ENCODE results near the gene ITGA4.

Gene ITGA4

GRCh38 chr2:181471783-181472182, 14.6 kb downstream of the ITGA4 start:
- no peaks in the 10 kb centered on the region for H3K9me3 ChIP-seq (ENCODE audit: insufficient read depth, low read length, severe bottlenecking)
- H4K20me1 ChIP-seq (ENCODE audit: insufficient read depth, low read length), result peaks cover 76% of the 10 kb centered on the region
- H3K9ac ChIP-seq (ENCODE audit: low read depth, low read length), result no peak overlapping the region
- H3K4me2 ChIP-seq (ENCODE audit: insufficient read depth, low read length), result peak overlapping the region; percentile 16; the same call in 1 of the 2 replicates
- peaks cover 56% of the 10 kb centered on the region for H3K4me1 ChIP-seq (ENCODE audit: insufficient read depth, low read length)
- peaks cover 92% of the 10 kb centered on the region for H3K36me3 ChIP-seq (ENCODE audit: insufficient read depth, low read length)
- ATAC-seq (ENCODE audit: insufficient read depth, low read depth) (0 out of 3 replicates have a peak, but pooled peaks have one; percentile 32), DNase-seq (no peak)
- H3K4me3 ChIP-seq (ENCODE audit: low read depth in 1 of 2, low read length in 2 of 2), result no peak overlapping the region
- H3K79me2 ChIP-seq (ENCODE audit: insufficient read depth, low read length), result peaks cover 98% of the 10 kb centered on the region
- no peaks in the 10 kb centered on the region for H3K27me3 ChIP-seq (ENCODE audit: insufficient read depth, low read length, poor library complexity)
- no peak overlapping the region for H2AFZ ChIP-seq (ENCODE audit: low read depth, low read length)
- peak overlapping the region; percentile 2; the same call in 1 of the 2 replicates for H3K27ac ChIP-seq (ENCODE audit: low read length)
- no peak for TF ChIP-seq EZH2 (IDR thresholded peaks at IDR 0.05; ENCODE audit: borderline replicate concordance, low read depth, low read length, severe bottlenecking)
- TF ChIP-seq, protein P1, sequence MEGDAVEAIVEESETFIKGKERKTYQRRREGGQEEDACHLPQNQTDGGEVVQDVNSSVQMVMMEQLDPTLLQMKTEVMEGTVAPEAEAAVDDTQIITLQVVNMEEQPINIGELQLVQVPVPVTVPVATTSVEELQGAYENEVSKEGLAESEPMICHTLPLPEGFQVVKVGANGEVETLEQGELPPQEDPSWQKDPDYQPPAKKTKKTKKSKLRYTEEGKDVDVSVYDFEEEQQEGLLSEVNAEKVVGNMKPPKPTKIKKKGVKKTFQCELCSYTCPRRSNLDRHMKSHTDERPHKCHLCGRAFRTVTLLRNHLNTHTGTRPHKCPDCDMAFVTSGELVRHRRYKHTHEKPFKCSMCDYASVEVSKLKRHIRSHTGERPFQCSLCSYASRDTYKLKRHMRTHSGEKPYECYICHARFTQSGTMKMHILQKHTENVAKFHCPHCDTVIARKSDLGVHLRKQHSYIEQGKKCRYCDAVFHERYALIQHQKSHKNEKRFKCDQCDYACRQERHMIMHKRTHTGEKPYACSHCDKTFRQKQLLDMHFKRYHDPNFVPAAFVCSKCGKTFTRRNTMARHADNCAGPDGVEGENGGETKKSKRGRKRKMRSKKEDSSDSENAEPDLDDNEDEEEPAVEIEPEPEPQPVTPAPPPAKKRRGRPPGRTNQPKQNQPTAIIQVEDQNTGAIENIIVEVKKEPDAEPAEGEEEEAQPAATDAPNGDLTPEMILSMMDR (IDR thresholded peaks at IDR 0.05; ENCODE audit: borderline replicate concordance, extremely low read depth, low read length, poor library complexity, severe bottlenecking), result no peak

- no peak for TF ChIP-seq EZH2 (IDR thresholded peaks at IDR 0.05; ENCODE audit: borderline replicate concordance, low read depth, low read length, severe bottlenecking)
- TF ChIP-seq, protein P1 (IDR thresholded peaks at IDR 0.05; ENCODE audit: borderline replicate concordance, extremely low read depth, low read length, poor library complexity, severe bottlenecking), result no peak
- DNase-seq, result no peak
- peaks cover 98% of the 10 kb centered on the region for H3K79me2 ChIP-seq (ENCODE audit: insufficient read depth, low read length)
- no peaks in the 10 kb centered on the region for H3K9me3 ChIP-seq (ENCODE audit: insufficient read depth, low read length, severe bottlenecking)
- no peak for ATAC-seq (ENCODE audit: insufficient read depth, low read depth)
- no peak overlapping the region for H2AFZ ChIP-seq (ENCODE audit: low read depth, low read length)
- H3K27me3 ChIP-seq (ENCODE audit: insufficient read depth, low read length, poor library complexity), result no peaks in the 10 kb centered on the region
- H3K4me3 ChIP-seq (ENCODE audit: low read depth in 1 of 2, low read length in 2 of 2), result 0 out of 4 replicates have a peak overlapping the region, but pooled peaks of 1 of the 2 experiments have one; percentile 6
- peak overlapping the region; percentile 31 for H3K27ac ChIP-seq (ENCODE audit: low read length)
- H3K4me1 ChIP-seq (ENCODE audit: insufficient read depth, low read length), result peaks cover 44% of the 10 kb centered on the region
- peaks cover 66% of the 10 kb centered on the region for H4K20me1 ChIP-seq (ENCODE audit: insufficient read depth, low read length)
- H3K36me3 ChIP-seq (ENCODE audit: insufficient read depth, low read length), result peaks cover 92% of the 10 kb centered on the region
- peak overlapping the region; percentile 6; the same call in 1 of the 2 replicates for H3K9ac ChIP-seq (ENCODE audit: low read depth, low read length)
- peak overlapping the region; percentile 10; the same call in 1 of the 2 replicates for H3K4me2 ChIP-seq (ENCODE audit: insufficient read depth, low read length)
Measured at GRCh38 chr2:181472990-181473389, 15.8 kb downstream of the ITGA4 start.

DNA sequence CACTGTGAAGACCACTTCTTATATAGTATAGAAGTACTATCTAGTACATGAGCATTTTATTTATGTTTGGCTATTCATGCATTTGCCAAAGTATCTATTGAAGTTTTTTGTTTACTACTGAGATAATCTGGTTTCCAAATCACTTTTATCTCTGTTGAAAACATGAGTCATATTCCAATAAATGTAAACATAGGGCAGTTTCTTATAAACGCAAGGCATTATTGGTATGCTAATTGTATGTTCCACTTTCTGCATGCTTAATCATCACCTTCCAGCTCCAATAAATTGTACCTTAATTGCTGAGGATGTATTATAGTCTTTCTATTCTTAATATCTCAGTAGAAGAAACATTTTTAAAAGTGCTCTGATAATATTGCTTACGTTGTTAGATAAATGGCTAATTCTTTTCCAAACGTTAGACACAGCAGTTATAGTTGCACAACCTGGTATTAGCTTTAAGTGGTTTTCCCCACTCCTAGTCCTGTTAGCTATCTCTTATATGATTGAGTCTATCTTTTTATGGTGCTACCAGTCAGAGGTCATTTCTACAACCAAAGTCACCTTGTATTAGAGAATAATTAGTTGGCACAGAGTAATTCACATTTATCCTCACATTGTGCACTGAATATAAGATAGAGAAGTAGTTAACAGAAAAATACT, 17.2 kb downstream of the ITGA4 start:
- ATAC-seq (ENCODE audit: insufficient read depth, low read depth), result no peak
- Histone ChIP-seq H3K4me1 (ENCODE audit: insufficient read depth, low read length) (peaks cover 31% of the 10 kb centered on the region), H3K79me2 (ENCODE audit: insufficient read depth, low read length) (peaks cover 98% of the 10 kb centered on the region), H2AFZ (ENCODE audit: low read depth, low read length) (no peak overlapping the region), H3K27me3 (ENCODE audit: insufficient read depth, low read length, poor library complexity) (no peaks in the 10 kb centered on the region), H3K4me2 (ENCODE audit: insufficient read depth, low read length) (no peak overlapping the region), H3K4me3 (ENCODE audit: low read depth in 1 of 2, low read length in 2 of 2) (no peak overlapping the region), H4K20me1 (ENCODE audit: insufficient read depth, low read length) (peaks cover 56% of the 10 kb centered on the region), H3K36me3 (ENCODE audit: insufficient read depth, low read length) (peaks cover 91% of the 10 kb centered on the region), H3K9me3 (ENCODE audit: insufficient read depth, low read length, severe bottlenecking) (no peaks in the 10 kb centered on the region), H3K9ac (ENCODE audit: low read depth, low read length) (no peak overlapping the region), H3K27ac (ENCODE audit: low read length) (no peak overlapping the region)
- TF ChIP-seq, protein P1 (IDR thresholded peaks at IDR 0.05; ENCODE audit: borderline replicate concordance, extremely low read depth, low read length, poor library complexity, severe bottlenecking), result no peak
- TF ChIP-seq EZH2 (IDR thresholded peaks at IDR 0.05; ENCODE audit: borderline replicate concordance, low read depth, low read length, severe bottlenecking), result no peak
- DNase-seq, result no peak

Data from DND-41 (cell line).